GDM1 (cell line): ENCODE data around the gene ELAVL3.
"Not testable (repeated sequence)": the region's sequence is repeated elsewhere in the genome, so short reads cannot be mapped to it uniquely, and the experiment has no call there.

Experiments used
- DNase-seq: peaks from one replicate; lab custom pipeline; 2025; lab: John Stamatoyannopoulos, UW

Gene ELAVL3

DNA sequence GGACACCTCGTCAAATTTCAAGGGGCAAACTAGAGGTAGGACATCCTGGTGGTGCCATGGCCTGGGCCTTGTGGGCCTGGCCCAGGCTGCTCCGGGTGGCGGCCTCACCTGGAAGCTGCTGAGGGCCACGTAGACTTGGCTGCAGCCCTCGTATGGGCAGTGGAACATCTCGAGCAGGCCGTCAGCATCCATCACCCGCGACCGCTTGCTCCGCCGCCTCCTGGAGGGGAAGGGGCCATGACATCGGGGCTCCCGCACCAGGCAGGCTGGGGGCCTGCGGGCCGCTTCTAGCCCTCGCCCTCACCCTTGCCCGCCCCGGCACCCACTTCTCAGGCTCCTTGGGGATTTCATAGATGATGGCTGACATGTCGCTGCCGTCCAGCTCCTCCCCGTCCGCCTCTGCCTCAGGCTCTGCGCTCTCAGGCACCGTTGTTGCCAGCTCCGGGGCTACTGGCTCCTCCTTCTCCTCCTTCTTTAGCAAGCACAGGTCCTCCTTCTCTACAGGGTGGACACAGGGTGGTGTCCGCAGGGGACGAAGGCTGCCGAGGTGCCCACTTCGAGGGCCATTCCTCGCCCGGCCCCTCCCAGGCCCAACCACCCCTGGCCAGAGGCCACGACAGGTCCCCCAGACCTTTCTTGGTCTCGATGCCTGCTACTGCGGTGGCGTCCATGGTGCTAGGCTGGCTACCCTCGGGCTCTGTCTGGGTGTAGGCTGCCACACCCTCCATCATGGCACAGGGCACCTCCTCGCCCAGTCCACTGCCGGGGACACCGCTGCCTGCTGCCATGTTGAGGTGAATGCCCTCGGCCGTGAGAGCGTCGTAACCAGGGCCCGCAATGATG, 6.0 kb upstream of the ELAVL3 start:
- DNase-seq, result no peak

DNA sequence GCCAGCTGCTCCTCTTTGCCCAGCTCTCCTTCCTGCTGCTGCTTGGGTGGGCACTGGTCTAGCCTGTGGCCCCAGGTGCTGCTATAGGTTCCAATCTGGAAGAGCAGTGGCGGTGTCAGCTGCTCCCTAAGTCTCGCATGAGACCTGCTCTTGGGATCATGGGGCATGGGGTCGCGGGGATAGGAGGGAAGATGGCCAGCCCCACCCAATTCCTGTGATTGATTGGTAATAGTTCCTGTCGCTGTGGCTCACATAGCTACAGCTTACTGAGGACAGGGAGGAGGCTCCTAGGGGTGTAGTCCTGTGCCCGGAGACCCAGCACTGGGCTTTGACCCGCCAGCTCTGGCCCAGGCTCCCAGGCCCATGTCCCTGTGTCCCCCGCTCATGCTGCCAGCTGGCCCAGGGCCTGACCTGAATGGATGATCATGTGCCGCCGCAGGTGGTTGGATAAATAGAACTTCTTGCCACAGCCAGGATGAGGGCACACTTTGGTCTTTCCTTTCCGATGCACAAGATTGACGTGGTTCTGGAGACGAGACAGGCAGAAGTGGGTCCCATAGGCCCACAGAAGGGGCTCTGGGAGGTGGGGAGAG, 4.5 kb upstream of the ELAVL3 start:
- no peak for DNase-seq

DNA sequence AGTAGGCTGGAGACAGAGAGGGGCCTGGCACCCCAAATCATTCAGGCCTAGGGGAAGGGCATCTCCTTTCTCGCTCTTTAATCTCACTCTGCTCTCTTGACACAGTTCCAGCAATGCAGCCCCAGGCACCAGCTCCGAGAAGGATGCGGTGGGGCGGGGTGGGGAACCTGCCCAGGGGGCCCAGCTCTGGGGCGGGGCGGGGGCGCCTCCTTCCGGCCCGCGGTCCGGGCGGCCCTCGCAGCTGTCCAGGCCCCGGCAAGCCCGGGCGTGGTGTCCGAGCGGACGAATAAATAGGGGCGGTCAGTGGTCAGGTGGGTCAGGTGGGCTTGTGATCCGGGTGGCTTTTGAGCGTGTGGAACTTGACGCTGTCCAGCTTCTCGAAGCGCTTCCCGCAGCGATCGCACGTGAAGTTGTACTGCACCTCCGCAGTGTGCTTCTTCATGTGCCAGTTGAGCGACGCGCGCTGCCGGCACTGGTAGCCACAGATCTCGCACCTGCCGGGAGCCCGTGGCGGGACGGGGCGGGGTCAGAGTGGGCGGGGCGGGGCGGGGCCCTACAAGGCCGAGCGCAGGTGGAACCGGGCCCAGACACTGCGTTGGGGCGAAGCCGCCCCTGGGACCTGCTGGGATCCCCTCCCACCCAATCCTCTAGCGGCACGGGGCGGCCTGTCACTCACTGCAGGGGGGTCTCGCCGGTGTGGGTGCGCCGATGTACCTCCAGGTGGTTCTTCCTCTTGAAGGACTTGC, 2.7 kb upstream of the ELAVL3 start:
- no peak for DNase-seq

DNA sequence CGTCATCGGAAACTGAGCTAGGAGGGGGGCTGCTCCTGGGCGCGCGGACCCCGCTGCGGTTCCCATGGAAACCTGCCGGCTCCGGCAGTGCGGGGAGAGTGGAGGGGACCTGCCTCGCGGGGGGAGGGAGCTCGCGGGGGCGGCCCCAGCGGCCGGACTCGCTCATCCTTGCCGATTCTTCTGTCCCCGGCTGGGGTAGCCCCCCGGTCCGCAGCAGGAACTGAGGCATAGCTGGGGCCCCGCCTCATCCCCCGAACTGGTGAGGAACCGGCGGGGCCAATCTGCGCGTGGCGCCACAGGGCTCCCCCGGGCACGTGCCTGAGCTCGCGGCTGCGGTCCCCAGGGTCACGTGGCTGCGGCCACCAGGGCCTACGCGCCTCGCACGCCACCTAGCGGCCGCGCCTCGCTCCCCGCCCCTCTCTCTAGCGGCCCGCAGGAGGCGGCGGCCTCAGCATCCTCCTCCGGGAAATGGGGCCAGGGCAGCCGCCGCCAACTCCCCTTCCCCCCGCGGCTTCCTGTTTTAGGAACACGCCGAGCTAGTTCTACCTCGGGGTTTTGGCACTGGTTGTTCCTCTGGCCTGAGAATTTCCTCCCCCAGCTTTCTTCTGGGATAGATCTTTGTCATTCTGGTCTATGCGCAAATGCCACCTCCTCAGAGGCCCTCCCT, 1.7 kb upstream of the ELAVL3 start:
- peak; percentile 88 for DNase-seq

DNA sequence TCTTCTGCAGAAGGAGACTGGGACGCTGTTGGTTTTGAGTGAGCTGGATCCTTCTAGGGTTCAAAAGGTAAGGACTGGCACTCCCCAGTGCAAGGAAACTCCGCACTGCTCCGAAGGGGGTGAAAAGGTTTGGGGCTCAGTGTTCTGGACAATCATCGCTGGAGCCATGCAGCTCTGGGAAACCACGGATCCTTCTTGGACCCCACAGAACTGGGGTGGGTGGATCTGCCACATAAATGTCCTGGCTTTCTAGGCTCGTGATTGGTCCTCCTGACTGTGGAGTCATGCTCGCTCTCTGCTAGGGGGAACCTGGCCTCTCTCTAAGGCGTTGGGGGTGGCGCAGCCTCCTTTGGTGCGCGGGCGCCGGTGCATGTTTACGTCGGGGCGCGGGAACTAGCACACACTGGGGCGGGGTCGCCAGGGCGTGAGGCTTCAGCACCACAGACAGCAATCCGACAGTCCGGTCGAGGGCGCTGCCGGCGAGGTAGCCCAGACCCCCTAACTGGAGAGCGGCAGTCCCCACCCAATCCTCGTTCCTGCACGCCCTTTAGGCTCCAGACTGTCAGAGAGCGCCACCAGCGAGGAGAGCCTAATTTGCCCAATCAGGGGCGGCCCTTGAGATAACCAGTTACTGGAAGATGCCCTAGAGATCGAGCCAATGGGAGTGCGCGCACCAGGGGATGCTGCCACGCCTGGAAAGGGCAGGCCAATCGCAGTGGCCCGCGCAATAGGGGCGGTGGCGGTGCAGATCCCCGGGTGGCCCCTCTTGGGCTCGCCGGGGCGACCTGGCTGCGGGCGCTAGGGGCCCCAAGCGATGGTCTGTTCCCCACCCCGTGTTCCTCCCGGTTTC, 913 bp upstream of the ELAVL3 start:
- peak; percentile 92 for DNase-seq

DNA sequence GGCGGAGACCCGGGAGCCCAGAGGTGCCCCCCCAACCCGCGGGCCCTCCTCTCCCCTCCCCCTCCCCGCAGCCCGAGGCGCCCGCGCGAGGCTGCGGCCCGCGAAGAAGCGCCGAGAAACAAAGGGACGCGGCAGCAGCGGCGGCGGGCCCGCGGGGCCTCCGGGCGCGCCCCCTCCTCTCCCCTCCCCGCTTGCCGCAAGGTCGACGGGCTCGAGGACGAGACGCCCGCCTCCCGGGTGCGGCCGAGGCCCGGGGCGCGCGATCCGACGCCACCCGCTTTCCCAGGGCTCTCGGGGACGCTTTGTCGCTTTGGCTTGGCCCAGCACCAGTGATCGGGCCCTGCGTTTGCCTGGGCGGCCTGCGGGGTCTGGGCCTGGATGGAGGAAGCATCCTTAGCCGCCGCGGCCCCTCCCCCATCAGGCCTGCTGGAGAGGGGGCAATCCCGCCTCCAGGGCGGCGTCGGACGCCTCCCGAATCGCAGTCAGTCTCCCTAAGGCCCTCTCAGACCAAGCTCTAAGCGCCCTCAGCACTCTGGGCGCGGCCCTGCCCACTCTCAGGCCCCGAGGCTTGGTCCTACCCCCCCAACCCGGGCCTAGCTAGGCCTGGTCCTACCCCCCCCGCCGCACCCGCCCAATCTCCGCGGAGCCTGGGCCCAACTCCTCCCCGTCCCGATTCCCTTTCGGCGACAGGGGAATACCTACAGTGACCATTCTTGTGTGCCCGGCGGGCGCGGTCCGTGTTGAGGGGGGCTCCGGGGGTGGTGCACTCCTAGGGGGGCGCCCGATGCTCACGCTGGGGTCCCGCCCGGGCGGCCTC, 740 bp downstream of the ELAVL3 start:
- DNase-seq, result no peak

DNA sequence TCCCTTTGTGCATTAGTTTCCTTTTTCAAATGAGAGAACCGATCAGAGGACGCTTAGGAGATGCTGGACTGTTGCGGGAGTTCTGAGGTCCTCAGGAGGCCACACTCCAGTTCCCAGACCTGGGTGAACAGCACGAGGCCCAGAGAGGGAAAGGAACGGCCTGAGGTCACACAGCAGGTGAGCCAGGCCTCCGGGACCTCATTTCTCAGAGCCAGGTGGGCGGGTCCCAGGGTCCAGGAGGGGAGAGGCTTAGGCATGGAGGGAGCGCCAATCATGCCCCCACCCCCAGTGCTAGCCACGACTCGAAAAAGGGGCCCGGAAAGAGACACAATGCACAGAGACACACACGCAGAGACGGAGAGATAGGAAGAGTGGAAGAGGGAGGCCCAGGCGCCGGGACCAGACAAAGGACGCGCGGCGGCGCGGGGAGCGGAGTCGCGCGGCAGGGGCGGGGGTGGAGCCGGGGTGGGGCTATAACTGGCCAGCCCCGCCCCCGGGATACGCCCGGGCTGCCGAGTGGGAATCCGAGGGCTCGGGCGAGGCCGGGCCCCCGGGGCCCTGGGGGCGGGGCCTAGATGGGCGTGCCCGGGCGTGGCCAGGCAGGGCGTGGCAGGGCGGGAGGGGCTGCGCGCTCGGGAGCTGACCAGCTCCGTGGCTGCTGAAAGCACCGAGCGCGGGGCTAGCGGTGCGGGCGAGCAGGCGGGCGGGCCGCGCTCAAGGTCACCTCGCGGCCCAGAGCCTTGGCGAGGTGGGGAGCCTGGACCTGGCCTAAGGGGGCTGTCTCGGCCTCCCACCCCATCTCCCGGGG, 1.6 kb downstream of the ELAVL3 start:
- no peak for DNase-seq

DNA sequence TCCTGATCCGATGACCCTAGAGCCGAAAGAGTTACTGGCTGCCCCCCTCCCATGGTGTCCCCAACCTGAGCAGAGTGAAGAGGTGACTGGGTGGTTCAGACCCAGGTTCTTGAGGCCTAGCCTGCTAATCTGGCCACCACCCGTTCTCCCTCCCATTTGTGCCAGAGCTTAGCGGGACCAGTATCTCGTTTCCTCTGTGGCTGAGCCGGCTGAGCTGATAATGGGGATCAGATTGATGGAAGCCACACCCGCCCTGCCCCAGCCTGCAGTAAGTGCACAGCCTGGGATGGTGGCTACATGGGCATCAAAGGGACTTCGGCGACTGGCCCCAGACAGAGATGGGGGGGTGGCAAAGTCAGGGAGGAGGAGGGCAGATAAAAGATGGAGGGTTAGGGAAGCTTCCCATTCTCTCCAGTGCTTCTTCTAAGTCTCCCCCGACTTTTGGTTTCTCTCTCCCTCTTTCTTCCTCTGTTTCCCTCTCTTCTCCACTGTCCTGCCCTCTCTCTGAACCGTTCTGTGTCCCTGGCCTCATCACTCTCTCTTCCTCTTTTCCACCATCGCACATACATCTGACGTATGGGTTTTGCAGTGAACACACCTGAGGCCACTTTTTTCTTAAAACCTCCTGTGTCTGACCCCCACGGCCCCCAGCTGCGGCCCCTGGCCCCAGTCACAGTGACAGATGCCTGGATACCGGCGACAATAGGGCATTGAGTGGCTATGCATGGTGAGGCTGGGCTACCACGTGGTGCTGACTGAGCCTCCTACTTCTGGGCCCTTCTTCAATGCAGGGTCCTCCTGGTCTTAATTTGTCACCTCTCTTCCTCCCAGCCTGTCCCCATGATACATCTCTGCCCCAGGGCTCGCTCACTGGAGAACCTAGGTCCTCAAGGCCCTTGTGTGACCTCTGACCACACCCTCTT, 2.4 kb downstream of the ELAVL3 start:
- no peak for DNase-seq

DNA sequence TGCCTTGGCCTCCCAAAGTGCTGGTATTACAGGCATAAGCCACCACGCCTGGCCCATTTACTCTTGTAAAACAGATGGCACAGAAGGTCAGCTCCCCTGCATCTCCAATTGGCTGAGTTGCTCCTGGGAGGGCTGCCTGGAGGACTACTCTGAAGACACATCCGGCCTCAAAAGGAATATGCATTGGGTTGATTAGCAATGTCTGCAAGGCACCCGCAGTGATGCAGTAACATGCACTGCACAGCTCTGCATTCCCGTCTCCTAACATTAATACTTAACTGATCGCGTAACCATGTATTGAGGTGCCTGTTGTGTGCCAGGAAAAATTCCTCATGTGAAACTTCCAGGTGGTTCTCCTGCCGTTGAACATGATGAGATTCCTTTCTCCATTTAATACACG, 5.0 kb downstream of the ELAVL3 start:
- DNase-seq, result no peak

DNA sequence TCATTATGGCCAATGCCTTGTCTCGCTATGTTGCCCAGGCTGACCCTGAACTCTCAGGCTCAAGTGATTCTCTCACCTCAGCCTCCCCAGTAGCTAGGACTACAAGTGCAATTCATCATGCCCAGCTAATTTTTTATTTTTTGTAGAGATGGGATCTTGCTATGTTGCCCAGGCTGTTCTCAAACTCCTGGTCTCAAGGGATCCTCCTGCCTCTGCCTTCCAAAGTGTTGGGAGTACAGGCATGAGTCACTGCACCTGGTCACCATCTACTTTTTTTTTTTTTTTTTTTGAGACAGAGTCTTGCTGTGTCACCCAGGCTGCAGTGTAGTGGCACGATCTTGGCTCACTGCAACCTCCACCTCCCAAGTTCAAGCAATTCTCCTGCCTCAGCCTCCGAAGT, 5.5 kb downstream of the ELAVL3 start:
- DNase-seq, result not testable (repeated sequence)

DNA sequence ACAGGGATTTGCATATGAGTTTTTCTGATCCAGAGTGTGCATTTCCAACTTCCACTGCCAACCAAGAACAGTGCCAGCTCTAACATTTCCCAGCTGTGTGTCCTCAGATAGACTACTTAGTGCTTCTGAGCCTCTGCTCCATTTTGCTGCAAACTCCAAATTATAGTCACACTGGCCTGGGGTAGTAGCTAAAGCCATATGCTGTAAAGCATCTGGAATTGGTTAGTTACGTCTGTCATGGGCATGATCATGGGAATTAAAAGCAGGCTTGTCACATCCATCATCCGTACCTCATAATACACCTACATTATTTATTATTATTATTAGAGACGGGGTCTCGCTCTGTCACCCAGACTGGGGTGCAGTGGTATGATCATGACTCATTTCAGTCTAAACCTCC, 7.1 kb downstream of the ELAVL3 start:
- DNase-seq, result no peak

DNA sequence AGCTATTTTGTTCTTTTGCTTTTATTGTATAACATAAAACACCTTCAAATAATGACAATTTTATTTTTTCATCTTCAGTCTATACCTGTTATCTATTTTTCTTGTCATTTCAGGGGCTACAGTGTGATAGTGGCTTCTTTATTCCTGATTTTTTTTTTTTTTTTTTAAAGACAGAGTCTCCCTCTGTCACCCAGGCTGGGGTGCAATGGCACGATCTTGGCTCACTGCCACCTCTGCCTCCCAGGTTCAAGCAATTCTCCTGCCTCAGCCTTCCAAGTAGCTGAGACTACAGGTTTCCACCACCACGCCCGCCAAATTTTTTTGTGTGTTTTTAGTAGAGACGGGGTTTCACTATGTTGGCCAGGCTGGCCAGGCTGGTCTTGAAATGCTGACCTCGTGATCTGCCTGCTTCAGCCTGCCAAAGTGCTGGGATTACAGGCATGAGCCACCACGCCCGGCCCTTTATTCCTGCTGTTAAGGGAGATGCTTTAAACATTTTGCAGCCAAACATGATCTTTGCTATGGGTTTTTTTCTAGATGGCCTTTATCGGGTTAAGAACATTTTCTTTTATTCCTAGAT, 12.5 kb downstream of the ELAVL3 start:
- DNase-seq, result not testable (repeated sequence)

DNA sequence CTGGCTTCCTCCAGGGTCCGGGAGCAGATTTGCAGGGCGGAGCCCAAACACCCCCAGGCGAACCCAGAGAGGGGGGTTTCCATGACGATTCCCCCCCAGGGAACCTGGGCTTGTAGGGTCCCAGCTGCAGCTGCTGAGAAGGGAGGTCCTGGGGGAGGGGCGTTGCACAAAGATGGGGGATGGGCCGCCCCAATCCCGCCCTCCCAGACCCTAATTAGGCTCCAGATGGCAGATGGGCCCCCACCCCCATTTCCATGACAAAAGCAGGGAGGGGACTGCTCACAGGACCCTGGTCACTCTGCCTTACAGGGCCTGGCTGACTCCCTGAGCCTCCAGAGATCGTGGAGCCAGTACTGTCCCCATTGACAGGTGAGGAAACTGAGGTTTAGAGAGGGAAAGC, 15.2 kb downstream of the ELAVL3 start:
- DNase-seq, result no peak

DNA sequence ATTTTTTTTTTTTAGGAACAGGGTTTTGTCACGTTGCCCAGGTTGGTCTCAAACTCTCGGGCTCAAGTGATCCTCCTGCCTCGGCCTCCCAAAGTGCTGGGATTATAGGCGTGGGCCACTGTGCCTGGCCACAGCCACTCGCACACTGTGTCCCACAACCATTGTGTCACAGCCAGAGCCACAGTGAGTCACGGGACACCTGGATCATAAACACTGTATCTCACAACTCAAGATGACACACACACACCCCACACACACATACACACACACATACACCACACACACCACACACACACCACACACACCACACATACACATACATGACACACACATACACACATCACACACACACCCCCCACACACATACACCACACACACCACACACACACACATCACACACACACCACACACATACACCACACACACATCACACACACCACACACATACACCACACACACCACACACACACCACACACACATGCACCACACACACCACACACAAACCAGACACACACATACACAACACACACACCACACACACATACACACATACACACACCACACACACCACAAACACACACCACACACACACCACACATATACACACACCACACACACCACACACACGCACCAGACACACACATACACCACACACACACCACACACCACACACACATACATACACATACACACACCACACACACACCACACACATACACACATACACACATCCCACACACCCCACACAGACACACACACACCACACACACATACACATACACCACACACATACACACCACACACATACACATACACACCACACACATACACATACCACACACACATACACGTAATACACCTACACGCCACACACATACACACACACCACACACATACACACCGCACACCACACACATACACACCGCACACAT, 16.2 kb downstream of the ELAVL3 start:
- no peak for DNase-seq

DNA sequence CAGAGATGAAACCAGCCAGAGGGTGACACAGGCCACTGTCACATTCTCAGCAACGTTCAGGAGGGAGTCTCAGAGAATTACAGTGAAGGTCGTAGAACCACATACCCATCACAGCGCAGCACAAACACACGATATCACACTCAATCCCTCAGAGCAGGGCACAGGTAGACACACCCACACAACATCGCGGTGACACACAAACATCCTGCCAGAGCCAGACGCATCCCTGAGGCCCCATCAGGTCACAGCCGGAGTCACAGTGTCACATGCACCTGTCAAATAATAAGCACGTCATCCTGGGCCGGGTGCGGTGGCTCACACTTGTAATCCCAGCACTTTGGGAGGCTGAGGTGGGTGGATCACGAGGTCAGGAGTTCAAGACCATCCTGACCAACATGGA, 17.5 kb downstream of the ELAVL3 start:
- no peak for DNase-seq

DNA sequence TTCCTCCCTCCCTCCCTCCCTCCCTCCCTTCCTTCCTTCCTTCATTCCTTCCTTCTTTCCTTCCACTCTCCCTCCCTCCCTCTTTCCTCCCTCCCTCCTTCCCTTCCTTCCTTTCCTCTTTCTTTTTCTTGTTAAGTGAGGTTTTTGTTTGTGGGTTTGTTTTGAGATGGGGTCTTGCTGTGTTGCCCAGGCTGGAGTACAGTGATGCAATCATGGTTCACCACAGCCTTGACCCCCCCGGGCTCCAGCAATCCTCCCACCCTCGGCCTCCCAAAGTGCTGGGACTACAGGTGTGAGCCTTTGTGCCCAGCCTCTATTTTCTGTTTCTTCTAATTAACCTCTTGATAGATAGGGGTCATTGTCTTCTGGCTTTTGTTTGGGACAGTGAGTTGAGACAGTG, 19.4 kb downstream of the ELAVL3 start:
- no peak for DNase-seq

DNA sequence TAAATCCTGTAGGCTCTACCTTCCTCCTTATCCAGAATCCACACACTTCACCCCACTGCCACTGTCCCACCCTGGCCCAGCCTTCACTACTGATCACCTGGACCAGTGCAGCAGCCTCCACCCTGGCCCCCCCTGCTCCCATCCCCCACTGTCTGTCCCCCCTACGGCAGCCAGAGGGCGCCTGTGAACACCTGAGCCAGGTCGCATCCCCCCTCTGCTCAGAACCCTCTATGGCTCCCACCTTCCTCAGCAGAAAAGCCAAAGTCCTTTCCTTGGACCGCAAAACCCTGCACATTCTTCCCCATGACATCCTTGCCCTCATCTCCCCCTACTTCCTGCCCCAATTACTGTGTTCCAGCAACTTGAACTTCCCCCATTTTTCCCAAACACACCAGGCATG, 20.6 kb downstream of the ELAVL3 start:
- no peak for DNase-seq
